ENCODE data around the gene SLC7A6. TPM values are rescaled to one million over a fixed set of nuclear protein-coding genes. Genes with fewer than 3 reads are reported as not detected.

Gene SLC7A6
- total RNA-seq, 6 experiments from 2014 or later: 1.6 to 9.6 (median 4.5) TPM

GRCh38 chr16:68244481-68244902 is 19.8 kb upstream of the SLC7A6 start:
- H3K27me3 ChIP-seq: no peaks in the 10 kb centered on the region
- DNase-seq (peak in 1 of 3 donors; percentile 57), ATAC-seq (peak in 1 of 4 donors; percentile 2)
- WGBS (ENCODE audit: insufficient coverage, low coverage, low lambda C conversion rate, missing lambda C conversion rate): 17% methylated on average over 1 of the region's 20 CpGs
- H3K4me1 ChIP-seq: peaks cover 0 to 45% (median 6%) of the 10 kb centered on the region in 4 donors
- TF ChIP-seq CTCF (IDR thresholded peaks at IDR 0.05): no peak
- no peak for TF ChIP-seq POLR2A (IDR thresholded peaks at IDR 0.05)
- peaks cover 0 to under 1% (median 0%) of the 10 kb centered on the region in 4 donors for H3K36me3 ChIP-seq
- peak overlapping the region; percentile 82 to 94 (median 86) for H3K4me3 ChIP-seq
- intact Hi-C loops (cut with DNase I): loop anchor here in 1 of 2 donors (5.0 kb wide), 1 partner anchor 83 kb away; no protein-coding TSS in a partner anchor
- H3K9me3 ChIP-seq: no peaks in the 10 kb centered on the region
- H3K27ac ChIP-seq: peak overlapping the region in 1 of 3 donors; percentile 21

GRCh38 chr16:68244903-68245853 is 19.1 kb upstream of the SLC7A6 start, which contains the start of gene PLA2G15:
Gene PLA2G15 (plus strand): TSS chr16:68245373. CDS start chr16:68245427, 54 bp downstream.
- Histone ChIP-seq H3K9me3 (no peaks in the 10 kb centered on the region), H3K4me3 (peak within 1 kb of the TSS; percentile 82 to 94 (median 86)), H3K4me1 (peaks cover 0 to 41% (median 6%) of the 10 kb centered on the region in 4 donors), H3K27me3 (no peaks in the 10 kb centered on the region), H3K36me3 (peaks cover 0 to 5% (median 0%) of the 10 kb centered on the region in 4 donors), H3K27ac (peak within 1 kb of the TSS in 2 of 3 donors; percentile 36 to 48)
- DNase-seq (peak; percentile 97 to 99 (median 98)), ATAC-seq (peak; percentile 92 to 95 (median 94))
- intact Hi-C loops (cut with DNase I): loop anchor here in 1 of 2 donors (5.0 kb wide), 1 partner anchor 82 kb away; no protein-coding TSS in a partner anchor
- TF ChIP-seq POLR2A (IDR thresholded peaks at IDR 0.05) (peak; percentile 73), CTCF (IDR thresholded peaks at IDR 0.05) (no peak)
- WGBS (ENCODE audit: insufficient coverage, low coverage, low lambda C conversion rate, missing lambda C conversion rate): 3% methylated on average over 8 of the region's 75 CpGs

DNA sequence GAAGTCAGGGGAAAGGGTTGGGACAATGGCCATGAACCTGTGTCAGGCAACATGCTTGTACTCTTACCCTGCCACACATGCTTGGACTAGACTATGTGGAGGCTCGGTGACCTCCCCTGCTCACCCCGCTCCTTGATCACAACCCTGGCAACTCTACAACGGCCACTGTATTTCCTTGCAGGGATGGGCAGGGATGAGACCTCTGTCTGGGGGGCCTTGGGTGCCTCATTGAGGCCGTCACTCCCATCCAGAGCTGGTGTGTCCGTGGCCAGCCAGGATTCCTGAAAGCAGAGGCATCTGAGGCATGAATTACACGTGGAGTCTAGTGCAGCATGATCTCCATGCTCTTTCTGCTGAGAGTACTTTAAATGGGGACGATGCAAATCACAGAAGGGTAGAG is 18.2 kb upstream of the SLC7A6 start:
- WGBS (ENCODE audit: insufficient coverage, low coverage, low lambda C conversion rate, missing lambda C conversion rate): no CpG with 5 or more reads among the region's 7 CpGs
- Histone ChIP-seq H3K4me3 (peak overlapping the region; percentile 82 to 94 (median 86)), H3K9me3 (no peaks in the 10 kb centered on the region), H3K4me1 (peaks cover 0 to 41% (median 6%) of the 10 kb centered on the region in 4 donors), H3K27me3 (no peaks in the 10 kb centered on the region), H3K36me3 (peaks cover 0 to 13% (median 0%) of the 10 kb centered on the region in 4 donors), H3K27ac (peak overlapping the region in 2 of 3 donors; percentile 10 to 48)
- no peak for TF ChIP-seq CTCF (IDR thresholded peaks at IDR 0.05)
- TF ChIP-seq POLR2A (IDR thresholded peaks at IDR 0.05): no peak
- DNase-seq: no peak
- no peak for ATAC-seq
- intact Hi-C loops (cut with DNase I): no loop called here

- no peaks in the 10 kb centered on the region for H3K27me3 ChIP-seq
- ATAC-seq: no peak
- peaks cover 0 to 41% (median 6%) of the 10 kb centered on the region in 4 donors for H3K4me1 ChIP-seq
- intact Hi-C loops (cut with DNase I): no loop called here
- no peak for DNase-seq
- peak overlapping the region in 1 of 3 donors; percentile 10 for H3K27ac ChIP-seq
- H3K9me3 ChIP-seq: no peaks in the 10 kb centered on the region
- H3K4me3 ChIP-seq: peak overlapping the region in 1 of 3 donors; percentile 94
- TF ChIP-seq CTCF (IDR thresholded peaks at IDR 0.05) (no peak), POLR2A (IDR thresholded peaks at IDR 0.05) (no peak)
- peaks cover 0 to 17% (median 0%) of the 10 kb centered on the region in 4 donors for H3K36me3 ChIP-seq
- WGBS (ENCODE audit: insufficient coverage, low coverage, low lambda C conversion rate, missing lambda C conversion rate): 82% methylated on average over 3 of the region's 5 CpGs
These were observed 17.7 kb upstream of the SLC7A6 start for GRCh38 chr16:68246666-68247065.

Measured in right lobe of liver (tissue), 6 donors.